Neuron (in vitro differentiated cells): Measurements from ENCODE around the gene CXCL1.

Source experiments
- H2AFZ ChIP-seq: one replicate; pipeline ENCODE4 v1.6.1; 2013; ENCODE audit warnings: low read depth, mild to moderate bottlenecking, inconsistent platforms, low read length, moderate library complexity
- H3K27me3 ChIP-seq: one replicate; pipeline ENCODE4 v1.6.1; 2013; ENCODE audit warnings: low read length; ENCODE audit not compliant: insufficient read depth
- H3K36me3 ChIP-seq: one replicate; pipeline ENCODE4 v1.6.1; 2013; ENCODE audit warnings: low read length; ENCODE audit not compliant: insufficient read depth
- H3K4me1 ChIP-seq: one replicate; pipeline ENCODE4 v1.6.1; 2013; ENCODE audit warnings: low read length; ENCODE audit not compliant: insufficient read depth
- H3K4me3 ChIP-seq: 2 replicates; pipeline ENCODE4 v1.5.1; 2013; ENCODE audit warnings: mild to moderate bottlenecking, low read length, moderate library complexity
- H3K9me3 ChIP-seq: one replicate; pipeline ENCODE4 v1.6.1; 2013; ENCODE audit warnings: low read length

The CXCL1 gene

DNA sequence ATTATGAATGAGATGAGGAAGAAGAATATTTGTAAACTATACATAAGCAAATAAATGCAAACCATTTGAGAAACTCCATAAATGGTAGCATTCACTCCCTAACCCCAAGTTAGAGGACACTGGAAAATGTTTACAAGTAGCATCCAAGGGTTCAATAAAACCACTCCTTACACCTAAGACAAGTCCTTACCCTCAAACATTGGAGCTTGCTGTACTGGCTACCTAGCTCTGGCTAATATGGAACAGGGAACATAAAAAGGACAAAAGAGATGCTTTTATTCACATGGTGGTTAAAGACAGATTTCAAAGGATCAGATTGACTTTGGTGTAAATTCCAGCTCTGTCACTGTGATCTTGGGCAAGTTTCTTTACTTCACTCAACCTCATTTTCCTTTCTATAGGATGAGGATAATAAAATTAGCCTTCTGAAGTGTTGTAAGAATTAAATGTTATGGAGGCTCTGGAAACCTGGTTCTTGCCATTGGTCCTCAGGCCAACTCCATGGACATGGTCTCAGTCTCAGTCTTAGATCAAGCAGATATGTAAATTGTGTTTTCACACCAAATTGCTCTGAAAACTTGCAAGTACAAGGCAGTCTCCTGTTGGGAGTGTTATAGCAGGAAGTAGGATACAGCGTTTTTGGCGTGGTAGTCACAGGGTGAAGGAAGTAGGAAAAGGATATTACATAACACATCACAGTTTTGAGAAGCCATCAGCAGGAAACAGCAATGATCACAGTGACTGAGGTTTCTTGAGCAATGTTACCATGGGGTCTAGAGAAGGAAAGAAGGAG is 3.3 kb downstream of the CXCL1 start:
- H2AFZ ChIP-seq = no peak overlapping the region
- H3K4me3 ChIP-seq = no peak overlapping the region
- no peaks in the 10 kb centered on the region for H3K27me3 ChIP-seq
- no peaks in the 10 kb centered on the region for H3K9me3 ChIP-seq
- H3K4me1 ChIP-seq = no peaks in the 10 kb centered on the region
- no peaks in the 10 kb centered on the region for H3K36me3 ChIP-seq

DNA sequence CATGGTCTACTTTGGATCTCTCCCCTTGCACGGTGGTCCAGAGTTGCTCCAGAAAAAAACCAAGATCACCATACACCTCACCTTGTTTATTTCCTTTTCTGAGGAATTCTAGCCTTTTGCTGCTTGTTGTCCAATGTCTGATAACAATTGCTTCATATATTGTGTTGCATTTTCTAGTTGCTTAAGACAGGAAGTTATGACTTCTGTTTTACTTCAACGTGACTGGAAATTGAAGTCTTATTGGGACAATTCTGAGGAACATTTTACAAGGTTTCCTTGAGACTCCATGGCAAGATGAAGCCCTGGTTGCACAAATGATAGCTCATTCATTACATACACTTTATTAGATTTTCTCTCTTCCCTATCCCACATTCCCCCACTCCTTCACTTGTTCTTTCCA is 5.2 kb downstream of the CXCL1 start:
- Histone ChIP-seq H2AFZ (no peak overlapping the region), H3K9me3 (no peaks in the 10 kb centered on the region)

DNA sequence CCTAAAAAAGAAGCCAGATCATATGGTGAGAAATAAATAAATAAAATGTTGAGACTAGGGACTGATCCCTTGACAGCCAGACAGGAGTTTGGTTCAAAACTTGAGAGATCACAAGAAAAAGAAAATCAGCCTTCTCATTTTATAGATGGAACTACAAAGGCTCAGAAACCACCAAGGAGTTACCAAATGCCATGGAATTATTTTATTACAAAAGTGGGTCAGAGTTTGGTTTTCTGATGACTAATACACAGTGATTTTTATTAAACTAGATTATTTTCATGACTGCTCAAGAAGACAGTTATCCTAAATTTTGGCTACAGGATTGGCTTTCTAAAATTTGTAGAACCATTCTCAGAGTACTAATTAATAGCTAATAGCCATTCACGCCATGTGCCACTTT is 6.2 kb downstream of the CXCL1 start:
- Histone ChIP-seq H3K4me1 (no peaks in the 10 kb centered on the region), H2AFZ (no peak overlapping the region), H3K27me3 (no peaks in the 10 kb centered on the region), H3K36me3 (no peaks in the 10 kb centered on the region), H3K4me3 (no peak overlapping the region), H3K9me3 (no peaks in the 10 kb centered on the region)

More for the DNA sequence above, 5.2 kb downstream of the CXCL1 start:
- Histone ChIP-seq H3K4me3 (no peak overlapping the region), H3K4me1 (no peaks in the 10 kb centered on the region), H3K27me3 (no peaks in the 10 kb centered on the region), H3K36me3 (no peaks in the 10 kb centered on the region)

DNA sequence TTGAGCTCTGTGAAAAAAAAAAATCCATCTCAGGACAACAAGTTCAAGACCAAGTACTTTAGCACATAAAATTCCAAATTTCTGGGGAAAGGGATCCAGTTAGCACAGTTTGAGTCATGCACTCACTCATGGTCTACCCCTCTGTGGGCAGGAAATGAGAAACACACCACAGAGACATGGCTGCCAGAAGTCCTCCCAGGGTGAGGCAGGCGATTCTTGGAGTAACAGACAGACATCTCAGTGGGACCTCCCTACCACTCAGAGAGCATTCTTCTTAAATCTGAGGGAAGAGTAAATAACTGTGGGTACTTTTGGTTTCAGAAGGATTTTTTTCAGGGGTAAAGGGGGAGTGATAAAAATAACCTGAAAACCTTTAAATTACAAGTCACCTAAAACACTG is 14.1 kb downstream of the CXCL1 start:
- Histone ChIP-seq H3K9me3 (no peaks in the 10 kb centered on the region), H2AFZ (no peak overlapping the region), H3K36me3 (no peaks in the 10 kb centered on the region), H3K27me3 (no peaks in the 10 kb centered on the region), H3K4me1 (no peaks in the 10 kb centered on the region), H3K4me3 (no peak overlapping the region)

DNA sequence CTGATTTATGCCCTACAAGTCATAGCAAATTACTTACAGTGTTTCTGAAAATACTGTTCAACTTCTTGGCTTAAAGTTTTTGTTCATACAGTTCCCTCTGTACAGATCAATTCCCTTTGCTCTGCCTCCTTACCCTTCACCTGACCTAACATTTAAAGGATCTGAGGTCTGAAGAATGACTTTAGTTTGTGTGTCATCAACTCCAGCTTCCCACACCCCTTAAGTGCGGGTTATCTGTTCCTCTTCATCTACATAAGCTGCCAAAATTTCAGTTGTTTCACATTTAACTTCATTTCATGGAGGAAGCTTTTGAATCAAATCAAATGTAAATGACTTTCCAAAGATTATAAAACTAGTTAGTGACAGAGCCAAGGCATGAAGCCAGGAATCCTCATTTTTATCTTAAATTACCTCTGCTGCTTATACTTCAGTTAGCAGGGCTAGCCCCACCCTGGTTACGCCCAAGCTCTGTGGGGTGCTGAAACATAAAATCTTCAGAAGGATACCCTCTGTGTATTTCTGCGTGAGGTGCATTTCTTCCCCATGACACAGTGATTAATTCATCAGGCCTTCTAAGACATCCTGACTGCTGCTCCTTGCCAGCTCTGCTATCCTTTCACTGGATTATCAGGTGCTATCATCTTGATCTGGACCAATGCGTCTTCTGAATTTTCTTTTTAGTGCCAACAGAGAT is 16.5 kb downstream of the CXCL1 start:
- Histone ChIP-seq H3K9me3 (no peaks in the 10 kb centered on the region), H3K4me3 (no peak overlapping the region), H3K27me3 (no peaks in the 10 kb centered on the region), H2AFZ (no peak overlapping the region), H3K4me1 (no peaks in the 10 kb centered on the region), H3K36me3 (no peaks in the 10 kb centered on the region)

DNA sequence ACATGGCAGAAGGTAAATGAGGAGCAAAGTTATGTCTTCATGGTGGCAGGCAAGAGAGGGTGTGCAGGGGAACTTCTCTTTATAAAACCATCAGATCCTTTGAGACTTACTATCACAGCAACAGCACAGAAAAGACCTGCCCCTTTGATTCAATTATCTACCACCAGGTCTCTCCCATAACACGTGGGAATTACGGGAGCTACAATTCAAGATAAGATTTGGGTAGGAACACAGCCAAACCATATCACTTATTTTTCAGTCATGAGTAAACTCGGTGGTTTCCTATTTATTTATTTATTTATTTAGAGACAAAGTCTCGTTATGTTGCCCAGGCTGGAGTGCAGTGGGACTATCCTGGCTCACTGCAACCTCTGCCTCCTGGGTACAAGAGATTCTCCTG is 22.1 kb downstream of the CXCL1 start:
- H3K4me3 ChIP-seq = no peak overlapping the region
- no peak overlapping the region for H2AFZ ChIP-seq

DNA sequence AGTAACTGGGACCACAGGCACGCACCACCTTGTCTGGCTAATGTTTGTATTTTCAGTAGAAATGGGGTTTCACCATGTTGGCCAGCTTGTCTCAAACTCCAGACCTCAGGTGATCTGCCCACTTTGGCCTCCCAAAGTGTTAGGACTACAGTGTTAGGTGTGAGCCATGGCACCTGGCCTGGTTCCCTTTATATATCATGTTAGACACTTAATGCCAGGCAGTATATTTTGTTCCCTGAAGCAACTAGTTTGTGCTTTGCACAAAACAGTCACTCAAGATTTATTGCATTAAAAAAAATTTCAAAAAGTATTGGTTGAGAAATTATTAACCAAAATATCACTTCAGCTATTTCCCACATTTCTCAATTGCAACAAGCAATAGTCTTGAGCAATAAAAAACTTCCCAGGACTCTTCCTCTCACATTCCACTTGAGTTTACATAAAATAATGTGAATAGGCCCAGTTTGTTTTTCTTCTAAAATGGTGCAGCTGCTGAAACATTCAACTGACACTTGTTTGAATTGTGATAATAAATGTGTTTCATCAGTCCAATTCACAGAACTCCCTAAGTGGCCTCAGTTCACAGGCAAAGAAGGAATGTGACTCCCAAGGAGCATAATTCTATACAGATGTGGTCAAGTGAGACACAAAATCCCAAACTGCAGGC is 22.7 kb downstream of the CXCL1 start:
- no peaks in the 10 kb centered on the region for H3K9me3 ChIP-seq
- no peaks in the 10 kb centered on the region for H3K27me3 ChIP-seq
- H2AFZ ChIP-seq = no peak overlapping the region
- H3K36me3 ChIP-seq = no peaks in the 10 kb centered on the region
- no peak overlapping the region for H3K4me3 ChIP-seq
- peaks cover 10% of the 10 kb centered on the region for H3K4me1 ChIP-seq

More for the DNA sequence above, 22.1 kb downstream of the CXCL1 start:
- Histone ChIP-seq H3K36me3 (no peaks in the 10 kb centered on the region), H3K9me3 (no peaks in the 10 kb centered on the region), H3K27me3 (no peaks in the 10 kb centered on the region), H3K4me1 (peaks cover 10% of the 10 kb centered on the region)

DNA sequence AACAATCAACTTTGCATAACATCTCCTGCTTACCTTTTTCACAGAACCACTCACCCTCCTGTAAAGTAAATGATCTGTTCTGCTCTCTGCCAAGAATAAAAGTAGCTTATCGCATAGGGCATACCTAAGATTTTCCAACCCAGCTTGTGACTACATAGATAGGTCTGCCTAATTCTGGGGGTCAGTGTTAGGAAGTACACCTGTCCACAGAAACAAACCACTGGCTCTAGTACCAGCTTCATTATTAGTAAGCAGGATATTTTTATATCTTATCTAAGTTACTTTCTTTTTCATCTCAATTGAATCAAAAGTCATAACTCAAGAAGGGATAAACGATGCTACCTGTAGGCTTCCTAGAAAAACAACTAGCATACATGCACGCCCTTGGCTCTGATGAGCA is 23.8 kb downstream of the CXCL1 start:
- Histone ChIP-seq H3K27me3 (no peaks in the 10 kb centered on the region), H3K4me3 (no peak overlapping the region), H3K9me3 (no peaks in the 10 kb centered on the region), H3K36me3 (no peaks in the 10 kb centered on the region), H2AFZ (no peak overlapping the region), H3K4me1 (peaks cover 10% of the 10 kb centered on the region)

DNA sequence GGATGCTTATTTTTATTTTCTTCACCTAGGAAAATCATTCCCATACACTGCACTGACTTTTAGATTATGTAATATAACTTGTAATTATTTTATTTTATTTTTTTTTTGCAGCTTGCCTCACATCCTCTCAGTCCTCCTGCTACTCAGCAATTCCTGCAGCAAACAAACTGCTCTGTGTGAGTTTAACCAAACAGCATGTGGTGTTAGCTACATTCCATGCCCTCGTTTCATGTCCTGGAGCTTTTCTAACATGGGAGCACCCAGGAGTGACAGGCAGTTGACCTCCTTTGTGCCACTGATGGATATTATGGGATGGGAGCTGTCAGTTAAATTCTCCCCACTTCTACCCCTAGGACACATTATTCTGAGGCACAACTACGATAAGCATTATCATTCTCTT is 24.8 kb downstream of the CXCL1 start:
- H3K4me1 ChIP-seq = peaks cover 10% of the 10 kb centered on the region
- H3K4me3 ChIP-seq = no peak overlapping the region
- no peaks in the 10 kb centered on the region for H3K36me3 ChIP-seq
- H2AFZ ChIP-seq = no peak overlapping the region
- no peaks in the 10 kb centered on the region for H3K27me3 ChIP-seq
- no peaks in the 10 kb centered on the region for H3K9me3 ChIP-seq

DNA sequence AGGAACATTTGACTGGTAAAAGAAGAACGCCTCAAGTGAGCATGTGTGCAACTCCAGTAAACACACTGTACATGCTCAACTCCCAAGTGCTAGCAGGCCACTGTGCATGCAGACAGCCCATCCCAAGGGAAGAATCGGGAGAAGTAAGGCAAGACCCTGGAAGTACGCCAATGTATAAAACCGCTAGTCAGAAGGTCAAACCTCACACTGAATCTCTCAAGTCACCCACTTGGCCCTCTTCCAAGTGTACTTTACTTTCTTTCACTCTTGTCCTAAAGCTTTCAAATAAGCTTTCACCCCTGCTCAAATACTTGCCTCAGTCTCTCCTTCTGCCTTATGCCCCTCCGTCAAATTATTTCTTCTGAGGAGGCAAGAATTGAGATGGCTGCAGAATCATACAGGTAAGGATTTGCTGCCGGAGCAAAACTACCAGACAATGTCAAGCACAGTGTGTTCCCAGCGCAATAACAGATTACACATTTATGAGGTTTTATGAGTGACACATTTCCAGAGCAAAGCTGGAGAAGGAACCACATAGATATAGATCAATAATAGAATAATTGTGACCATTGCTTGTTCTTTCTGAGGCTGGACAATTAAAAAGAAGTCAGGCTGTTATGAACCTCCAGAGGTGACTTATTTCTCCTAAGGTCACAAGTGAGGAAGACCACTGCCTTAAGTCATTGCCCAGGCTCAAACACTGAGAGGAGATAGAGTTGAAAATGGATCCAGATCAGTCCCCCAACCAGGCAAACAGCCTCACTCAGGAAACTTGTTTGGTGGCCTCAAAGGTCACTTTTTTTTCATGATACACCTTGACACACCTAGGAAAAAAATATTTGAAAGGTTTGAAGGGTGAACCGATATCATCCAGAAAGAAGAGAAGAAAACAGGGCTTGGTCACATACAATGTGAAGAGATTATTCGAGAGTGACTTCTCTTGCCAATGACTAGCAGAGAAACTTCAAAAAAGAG is 26.3 kb downstream of the CXCL1 start:
- Histone ChIP-seq H3K4me3 (no peak overlapping the region), H3K36me3 (no peaks in the 10 kb centered on the region), H2AFZ (no peak overlapping the region), H3K27me3 (no peaks in the 10 kb centered on the region), H3K9me3 (no peaks in the 10 kb centered on the region), H3K4me1 (peaks cover 10% of the 10 kb centered on the region)

DNA sequence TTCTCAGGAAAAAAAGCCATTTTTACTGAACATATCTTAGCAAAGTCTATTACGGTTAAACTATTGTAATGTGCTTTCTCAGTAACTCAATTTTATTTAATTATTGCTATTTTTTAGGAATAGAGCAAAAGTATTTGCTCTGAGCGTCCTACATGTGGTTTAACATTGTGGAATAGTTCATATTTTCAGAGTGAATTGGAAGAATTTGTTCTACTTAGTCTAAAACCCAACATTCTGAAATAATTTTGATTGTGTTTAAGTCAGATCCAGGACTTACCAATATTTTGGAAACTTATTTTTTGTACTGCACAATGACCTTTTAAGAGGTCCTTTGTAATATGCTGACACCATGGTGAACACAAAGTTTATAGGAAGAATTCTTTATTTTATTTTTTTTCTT is 27.2 kb downstream of the CXCL1 start:
- H3K27me3 ChIP-seq = no peaks in the 10 kb centered on the region
- no peak overlapping the region for H2AFZ ChIP-seq
- no peaks in the 10 kb centered on the region for H3K36me3 ChIP-seq
- H3K4me1 ChIP-seq = peaks cover 10% of the 10 kb centered on the region
- H3K4me3 ChIP-seq = no peak overlapping the region
- H3K9me3 ChIP-seq = no peaks in the 10 kb centered on the region

DNA sequence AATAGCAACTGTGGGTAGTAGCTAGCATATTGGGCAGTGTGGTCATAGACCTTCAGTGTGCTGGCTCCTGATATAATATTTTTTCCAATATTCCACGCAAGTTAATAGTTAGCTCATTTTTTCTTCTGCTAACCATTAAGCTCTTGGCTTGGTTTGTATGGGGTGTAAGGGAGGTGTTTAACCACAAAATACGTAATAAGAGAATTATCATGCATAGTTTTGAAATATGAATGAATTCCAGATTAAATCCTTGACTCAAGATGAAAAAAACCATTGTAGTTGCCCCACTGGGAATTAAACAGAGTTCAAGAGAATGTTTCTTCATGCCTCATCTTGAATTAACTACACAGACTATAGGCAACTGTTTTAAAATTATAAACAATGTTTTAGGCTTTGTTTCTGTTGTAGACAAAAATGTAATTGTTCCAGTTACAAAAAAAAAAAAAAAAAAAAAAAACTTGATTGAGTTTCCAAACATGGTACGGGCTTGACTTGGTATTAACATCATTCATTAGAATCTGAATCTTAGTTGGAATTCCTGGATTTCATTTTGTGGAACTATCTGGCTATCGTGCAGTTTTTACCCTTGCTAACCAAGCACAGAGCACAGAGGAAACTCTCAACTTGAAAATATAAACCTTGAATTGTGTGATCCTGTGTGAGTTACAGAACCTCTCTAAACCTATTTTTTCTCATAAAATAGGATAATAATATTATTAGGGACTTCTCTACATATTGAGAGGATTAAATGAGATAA is 28.4 kb downstream of the CXCL1 start:
- no peaks in the 10 kb centered on the region for H3K9me3 ChIP-seq
- H3K4me1 ChIP-seq = peaks cover 10% of the 10 kb centered on the region
- H3K27me3 ChIP-seq = no peaks in the 10 kb centered on the region
- no peak overlapping the region for H2AFZ ChIP-seq
- no peak overlapping the region for H3K4me3 ChIP-seq
- no peaks in the 10 kb centered on the region for H3K36me3 ChIP-seq
